Fibroblast of peridontal ligament (primary cell): ENCODE data around the gene UBXN10.

Experiments used
- DNase-seq: peaks from one replicate; pipeline ENCODE4 v3.0.0-alpha.2; 2010; ENCODE audit errors: extremely low read depth

Gene UBXN10

GRCh38 chr1:20185834-20186782, at the start of gene UBXN10, which contains the start of gene PLA2G2C:
Gene UBXN10 (plus strand): TSS chr1:20186096. CDS start chr1:20190562, 4,466 bp downstream.
Gene PLA2G2C (minus strand): TSS chr1:20186518. CDS start chr1:20177363, 9,155 bp downstream.
- no peak for DNase-seq

GRCh38 chr1:20136249-20136648, 49.6 kb upstream of the UBXN10 start:
- DNase-seq: no peak

GRCh38 chr1:20137055-20137454, 48.8 kb upstream of the UBXN10 start:
- no peak for DNase-seq

GRCh38 chr1:20137604-20138003, 48.3 kb upstream of the UBXN10 start:
- DNase-seq: no peak

GRCh38 chr1:20138346-20138745, 47.5 kb upstream of the UBXN10 start:
- no peak for DNase-seq

- no peak for DNase-seq
Measured at GRCh38 chr1:20138961-20139550, 46.8 kb upstream of the UBXN10 start, which contains the start of gene PLA2G2F. Gene PLA2G2F (plus strand): TSS chr1:20139323. CDS start chr1:20139428, 105 bp downstream.

GRCh38 chr1:20139776-20140612, 45.9 kb upstream of the UBXN10 start:
- no peak for DNase-seq

GRCh38 chr1:20141001-20141400, 44.9 kb upstream of the UBXN10 start:
- DNase-seq: no peak

- no peak for DNase-seq
Measured at GRCh38 chr1:20141466-20141865, 44.4 kb upstream of the UBXN10 start.

- no peak for DNase-seq
Measured at GRCh38 chr1:20142001-20142710, 43.7 kb upstream of the UBXN10 start.

- no peak for DNase-seq
Measured at GRCh38 chr1:20143318-20143717, 42.6 kb upstream of the UBXN10 start.

- DNase-seq: no peak
Measured at GRCh38 chr1:20143734-20144565, 41.9 kb upstream of the UBXN10 start.

GRCh38 chr1:20147846-20148570, 37.9 kb upstream of the UBXN10 start:
- DNase-seq: no peak

- DNase-seq: no peak
Measured at GRCh38 chr1:20148571-20149500, 37.1 kb upstream of the UBXN10 start.

- no peak for DNase-seq
Measured at GRCh38 chr1:20149601-20150325, 36.1 kb upstream of the UBXN10 start.

- no peak for DNase-seq
Measured at GRCh38 chr1:20150326-20150705, 35.6 kb upstream of the UBXN10 start.

GRCh38 chr1:20150969-20151368, 34.9 kb upstream of the UBXN10 start:
- DNase-seq: no peak
